Ovary (tissue), 3 donors: ENCODE data around the gene SEC23A.

Source experiments
- POLR2A ChIP-seq: fragments of 450-650 bp; IDR thresholded peaks from one replicate; pipeline ENCODE4 v1.6.1; 2017; ENCODE audit warnings: antibody characterized with exemption, mild to moderate bottlenecking, moderate library complexity
- TF ChIP-seq, protein P1 (sequence below), 3 donors: fragments of 450-650 bp in 2 of 3; fragments of 200-600 bp in 1 of 3; IDR thresholded peaks; one replicate each; pipeline versions ENCODE4 v1.5.1 to v1.8.0; 2016 to 2022; ENCODE audit warnings: antibody characterized with exemption in 3 of 3, mild to moderate bottlenecking in 1 of 3
- donor health status: DM: no; HTN: no; CAD: no.

GRCh38 chr14:39030209-39030608, 72.8 kb downstream of the SEC23A start:
- TF ChIP-seq, protein P1, sequence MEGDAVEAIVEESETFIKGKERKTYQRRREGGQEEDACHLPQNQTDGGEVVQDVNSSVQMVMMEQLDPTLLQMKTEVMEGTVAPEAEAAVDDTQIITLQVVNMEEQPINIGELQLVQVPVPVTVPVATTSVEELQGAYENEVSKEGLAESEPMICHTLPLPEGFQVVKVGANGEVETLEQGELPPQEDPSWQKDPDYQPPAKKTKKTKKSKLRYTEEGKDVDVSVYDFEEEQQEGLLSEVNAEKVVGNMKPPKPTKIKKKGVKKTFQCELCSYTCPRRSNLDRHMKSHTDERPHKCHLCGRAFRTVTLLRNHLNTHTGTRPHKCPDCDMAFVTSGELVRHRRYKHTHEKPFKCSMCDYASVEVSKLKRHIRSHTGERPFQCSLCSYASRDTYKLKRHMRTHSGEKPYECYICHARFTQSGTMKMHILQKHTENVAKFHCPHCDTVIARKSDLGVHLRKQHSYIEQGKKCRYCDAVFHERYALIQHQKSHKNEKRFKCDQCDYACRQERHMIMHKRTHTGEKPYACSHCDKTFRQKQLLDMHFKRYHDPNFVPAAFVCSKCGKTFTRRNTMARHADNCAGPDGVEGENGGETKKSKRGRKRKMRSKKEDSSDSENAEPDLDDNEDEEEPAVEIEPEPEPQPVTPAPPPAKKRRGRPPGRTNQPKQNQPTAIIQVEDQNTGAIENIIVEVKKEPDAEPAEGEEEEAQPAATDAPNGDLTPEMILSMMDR (IDR thresholded peaks at IDR 0.05), result no peak
- no peak for TF ChIP-seq POLR2A
